K562 (cell line): ENCODE data around the gene ZNF286A. TPM values are rescaled to one million over a fixed set of nuclear protein-coding genes. Genes with fewer than 3 reads are reported as not detected.
A peak's percentile ranks its signal among the peaks of the same experiment; 100 is the strongest.
"Not testable (repeated sequence)": the region's sequence is repeated elsewhere in the genome, so short reads cannot be mapped to it uniquely, and the experiment has no call there.

Experiments used
- ATAC-seq: fragments of 200-7000 bp; cut with Tn5 transposase; 3 replicates; pipeline ENCODE4 v1.9.1; 2020; ENCODE audit warnings: moderate library complexity
- BruUV-seq: library from RNA; stranded (reverse); fragments of 400-500 nt; replicated peaks from 2 replicates; lab custom pipeline; 2021; lab: Mats Ljungman, UMichigan
- CTCF ChIA-PET: fragments of 300-600 bp; formaldehyde crosslinking; extraction: SDS; loops from one replicate; lab custom pipeline; 2021; ENCODE audit warnings: low intra/inter-chr PET ratio; lab: Yijun Ruan, JAX
- POLR2A ChIA-PET: fragments of 300-600, 350-650 bp; sonication (Branson Sonifier 250); formaldehyde crosslinking; extraction: SDS; loops from one replicate; lab custom pipeline; 2021; ENCODE audit warnings: antibody characterized with exemption, inconsistent platforms; lab: Yijun Ruan, JAX
- DNase-seq, 4 experiments: peaks; one replicate each; pipeline versions ENCODE4 v3.0.0 to v3.0.0-alpha.2; 2011 to 2018; ENCODE audit warnings: low spot score in 3 of 4, mixed read lengths in 3 of 4; ENCODE audit errors: extremely low read depth in 1 of 4
- FAIRE-seq: peaks from 2 replicates; lab custom pipeline; 2011; peaks lifted over from hg19 to GRCh38; lab: Jason Lieb, UNC
- H2AFZ ChIP-seq: 2 replicates; pipeline ENCODE4 v1.6.0; 2011; ENCODE audit warnings: low read depth, low read length, control low read depth, inconsistent platforms
- H3K27ac ChIP-seq: fragments of 200-600 bp; 3 replicates; pipeline ENCODE4 v1.8.0; 2011; ENCODE audit warnings: low read depth, mild to moderate bottlenecking, control low read depth, inconsistent platforms, low read length, moderate library complexity, mixed read lengths; ENCODE audit errors: extremely low read depth
- H3K27me3 ChIP-seq, 2 experiments: fragments of 300-600 bp in 1 of 2; 2 replicates in 1 of 2; 3 replicates in 1 of 2; pipeline versions ENCODE4 v1.6.0 to v1.8.0; 2011; ENCODE audit warnings: inconsistent platforms in 2 of 2, low read length in 2 of 2, mild to moderate bottlenecking in 1 of 2, mixed read lengths in 1 of 2, moderate library complexity in 1 of 2; ENCODE audit not compliant: control insufficient read depth in 2 of 2, insufficient read depth in 2 of 2
- H3K36me3 ChIP-seq: fragments of 300-600 bp; 3 replicates; pipeline ENCODE4 v1.8.0; 2011; ENCODE audit warnings: mild to moderate bottlenecking, low read length, inconsistent platforms; ENCODE audit not compliant: control insufficient read depth, insufficient read depth
- H3K4me1 ChIP-seq, 2 experiments: fragments of 200-600 bp in 1 of 2; replicated peaks in 1 of 2; 2 replicates in 1 of 2; 3 replicates in 1 of 2; pipeline versions ENCODE4 v1.5.1 to v1.8.0; 2011; ENCODE audit warnings: inconsistent platforms in 2 of 2, low read length in 2 of 2, mild to moderate bottlenecking in 1 of 2, mixed read lengths in 1 of 2, moderate library complexity in 1 of 2; ENCODE audit not compliant: control insufficient read depth in 2 of 2, insufficient read depth in 2 of 2
- H3K4me2 ChIP-seq: 2 replicates; pipeline ENCODE4 v1.6.1; 2011; ENCODE audit warnings: low read length, control low read depth, inconsistent platforms, mixed read lengths; ENCODE audit not compliant: insufficient read depth
- H3K4me3 ChIP-seq: fragments of 200-600 bp; sonication (generic), shearing (Covaris generic); 2 replicates; pipeline ENCODE4 v1.5.1; 2016; ENCODE audit warnings: control low read depth, inconsistent platforms
- H3K79me2 ChIP-seq: fragments of 200-600 bp; 3 replicates; pipeline ENCODE4 v1.8.0; 2011; ENCODE audit warnings: low read length, inconsistent platforms; ENCODE audit not compliant: control insufficient read depth, insufficient read depth
- H3K9ac ChIP-seq, 2 experiments: 2 replicates each; pipeline versions ENCODE4 v1.6.0 to v1.6.1; 2011; ENCODE audit warnings: low read depth in 2 of 2, low read length in 2 of 2, control low read depth in 1 of 2, inconsistent platforms in 1 of 2, mild to moderate bottlenecking in 1 of 2, mixed read lengths in 1 of 2; ENCODE audit not compliant: insufficient read depth in 1 of 2
- H3K9me1 ChIP-seq: one replicate; pipeline ENCODE4 v1.6.0; 2011; ENCODE audit warnings: inconsistent platforms, mild to moderate bottlenecking, low read length, moderate library complexity; ENCODE audit not compliant: control insufficient read depth, insufficient read depth
- H3K9me3 ChIP-seq: replicated peaks from 2 replicates; pipeline ENCODE4 v1.5.1; 2011; ENCODE audit warnings: low read depth, low read length, inconsistent platforms; ENCODE audit not compliant: control insufficient read depth, insufficient read depth
- H4K20me1 ChIP-seq: replicated peaks from 2 replicates; pipeline ENCODE4 v1.6.1; 2011; ENCODE audit warnings: low read length, inconsistent platforms, mixed read lengths; ENCODE audit not compliant: control insufficient read depth, insufficient read depth
- TRIM24 ChIP-seq, 2 experiments: fragments of 450-650 bp; IDR thresholded peaks; 2 replicates each; pipeline ENCODE4 v1.6.1; 2016
- TRIM28 ChIP-seq: fragments of 450-650 bp; IDR thresholded peaks from 2 replicates; pipeline ENCODE4 v1.6.1; 2017
- ZNF274 ChIP-seq: IDR thresholded peaks from 2 replicates; pipeline ENCODE4 v1.6.1; 2011; ENCODE audit warnings: low read depth, mild to moderate bottlenecking, low read length, moderate library complexity, borderline replicate concordance
- ZNF280A ChIP-seq: fragments of 450-650 bp; IDR thresholded peaks from 2 replicates; pipeline ENCODE4 v1.6.1; 2018; ENCODE audit warnings: mild to moderate bottlenecking, low read depth; ENCODE audit not compliant: partially characterized antibody
- ZNF75A ChIP-seq: fragments of 450-650 bp; formaldehyde crosslinking; IDR thresholded peaks from 2 replicates; pipeline ENCODE4 v1.4.0; 2020; ENCODE audit warnings: mild to moderate bottlenecking
- WGBS: fragments of 100-300 bp; shearing (Covaris generic); methylation state at CpG from one replicate; pipeline ENCODE4 v1.1.6; 2016; ENCODE audit warnings: low coverage, mixed read lengths; ENCODE audit not compliant: insufficient coverage; ENCODE audit errors: missing lambda C conversion rate; 5-methylcytosine and 5-hydroxymethylcytosine counted together
- in situ Hi-C: fragments of 300-500 bp; cut with MboI; formaldehyde crosslinking; loops from 4 replicates; pipeline ENCODE4 v1.15.0; 2018; ENCODE audit warnings: inconsistent platforms, mixed read lengths
- intact Hi-C: fragments of 100-400 bp; cut with micrococcal nuclease; formaldehyde crosslinking; loops from 2 replicates; pipeline ENCODE4 v1.14.2; 2022
- polyA plus RNA-seq, 8 experiments: library from polyadenylated mRNA; depleted of rRNA in 4 of 8; stranded (reverse) in 5 of 8; unstranded in 3 of 8; fragments of >200 nt; fragmentation: Nextera tagmentation in 2 of 8; fragmentation: Illumina TruSeq in 1 of 8; extraction: Ambion mirVana in 2 of 8; extraction: Trizol in 1 of 8; gene quantifications; 2 replicates each; pipeline versions ENCODE4 v1.2.1 to v1.2.3, GENCODE V29; 2011 to 2014; ENCODE audit warnings: inconsistent platforms in 1 of 8, missing spikeins in 1 of 8
- total RNA-seq, 7 experiments: library from RNA; depleted of rRNA in 6 of 7; stranded (reverse); fragments of >200 nt in 6 of 7; fragmentation: Illumina TruSeq in 2 of 7; extraction: Trizol in 2 of 7; gene quantifications; 2 replicates each; pipeline versions ENCODE4 v1.2.1 to v1.2.3, GENCODE V29; 2011 to 2021; ENCODE audit warnings: low replicate concordance in 1 of 7

The ZNF286A gene
- total and polyA plus RNA-seq, 9 of the 15 experiments (the other 6 are each of a cell fraction or from before 2014, with no cell fraction given): 9.0 to 23.1 (median 16.6) TPM

GRCh38 chr17:15716601-15717563 is 17.3 kb downstream of the ZNF286A start:
- H3K9me1 ChIP-seq, H3K9me3 ChIP-seq, H3K36me3 ChIP-seq, H3K27ac ChIP-seq, H3K27me3 ChIP-seq, H3K4me2 ChIP-seq, H2AFZ ChIP-seq, POLR2A ChIA-PET, in situ Hi-C loops, intact Hi-C loops, H3K4me3 ChIP-seq, DNase-seq, H3K9ac ChIP-seq, CTCF ChIA-PET, H3K4me1 ChIP-seq, H4K20me1 ChIP-seq, BruUV-seq, H3K79me2 ChIP-seq, ATAC-seq: not testable (repeated sequence)
- FAIRE-seq: peak; percentile 63
- TF ChIP-seq TRIM28 (peak; percentile 91), ZNF280A (peak; percentile 68), TRIM24 (IDR thresholded peaks at IDR 0.05) (peak in 1 of 2 experiments; percentile 36; a peak in 1 of 4 replicates), ZNF75A (CRISPR knock-in tag) (peak; percentile 97), ZNF274 (peak; percentile 94)
- WGBS: 73% methylated on average over 7 of the region's 11 CpGs

GRCh38 chr17:15730535-15730934 is 31.0 kb downstream of the ZNF286A start:
- H3K27ac ChIP-seq, in situ Hi-C loops, H3K4me1 ChIP-seq, ATAC-seq, H3K4me3 ChIP-seq, H3K27me3 ChIP-seq, FAIRE-seq, H2AFZ ChIP-seq, H3K79me2 ChIP-seq, H3K9me3 ChIP-seq, CTCF ChIA-PET, POLR2A ChIA-PET, H4K20me1 ChIP-seq, H3K36me3 ChIP-seq, H3K9me1 ChIP-seq, H3K4me2 ChIP-seq, intact Hi-C loops, BruUV-seq, DNase-seq, H3K9ac ChIP-seq: not testable (repeated sequence)
- WGBS: 10% methylated on average over 5 of the region's 14 CpGs

GRCh38 chr17:15731900-15732299 is 32.3 kb downstream of the ZNF286A start, which contains the start of gene TBC1D26:
TBC1D26 (plus strand) TSS chr17:15732283; CDS start chr17:15735349, 3,066 bp downstream.
- H3K4me1 ChIP-seq, H3K79me2 ChIP-seq, ATAC-seq, FAIRE-seq, DNase-seq, H3K9me1 ChIP-seq, H3K27me3 ChIP-seq, CTCF ChIA-PET, POLR2A ChIA-PET, BruUV-seq, H3K36me3 ChIP-seq, H3K4me2 ChIP-seq, H3K4me3 ChIP-seq, H3K9ac ChIP-seq, H4K20me1 ChIP-seq, in situ Hi-C loops, H3K27ac ChIP-seq, H3K9me3 ChIP-seq, H2AFZ ChIP-seq, intact Hi-C loops: not testable (repeated sequence)
- WGBS: 3% methylated on average over 4 of the region's 10 CpGs
